GM12891 (cell line): Measurements from ENCODE around the gene ATP2B2.

Experiments used
- POLR2A ChIP-seq: IDR thresholded peaks from 2 replicates; pipeline ENCODE4 v1.6.1; 2011; ENCODE audit warnings: low read depth, low read length, control low read depth
- POLR2AphosphoS5 ChIP-seq: IDR thresholded peaks from 2 replicates; pipeline ENCODE4 v1.6.1; 2011; ENCODE audit warnings: low read depth, low read length, control low read depth
- POU2F2 ChIP-seq: IDR thresholded peaks from 2 replicates; pipeline ENCODE4 v1.6.1; 2011; ENCODE audit warnings: low read depth, mild to moderate bottlenecking, control low read depth, low read length, moderate library complexity

- TF ChIP-seq POLR2A (no peak), POLR2AphosphoS5 (no peak), POU2F2 (no peak)
Observed at GRCh38 chr3:10496121-10496863, 9.1 kb downstream of the ATP2B2 start.
